Cardiac muscle cell (in vitro differentiated cells and primary cell): ENCODE data around the gene PRR16. TPM values are rescaled to one million over a fixed set of nuclear protein-coding genes. Genes with fewer than 3 reads are reported as not detected.
A peak's percentile ranks its signal among the peaks of the same experiment; 100 is the strongest.

ENCODE experiments used
- DNase-seq, 2 donors: peaks; one replicate each; pipeline versions ENCODE4 v3.0.0 to v3.0.0-alpha.2; 2010 to 2017; ENCODE audit warnings: low read depth in 1 of 2, low spot score in 1 of 2
- H3K27ac ChIP-seq: fragments of 200-600 bp; sonication (generic); 2 replicates; pipeline ENCODE4 v1.5.1; 2016
- H3K27me3 ChIP-seq: fragments of 200-600 bp; sonication (generic); 2 replicates; pipeline ENCODE4 v1.6.0; 2016; ENCODE audit warnings: control low read depth
- H3K36me3 ChIP-seq: fragments of 200-600 bp; sonication (generic); 2 replicates; pipeline ENCODE4 v1.5.1; 2016; ENCODE audit warnings: control low read depth
- H3K4me1 ChIP-seq: fragments of 200-600 bp; sonication (generic); 2 replicates; pipeline ENCODE4 v1.8.1; 2017; ENCODE audit warnings: low read depth, mild to moderate bottlenecking, mixed run types
- H3K4me3 ChIP-seq: fragments of 200-600 bp; sonication (generic); 2 replicates; pipeline ENCODE4 v1.5.1; 2016; ENCODE audit warnings: mild to moderate bottlenecking
- H3K9me3 ChIP-seq: fragments of 200-600 bp; sonication (generic); 2 replicates; pipeline ENCODE4 v1.5.1; 2017; ENCODE audit warnings: low read depth, mild to moderate bottlenecking, control low read depth
- polyA plus RNA-seq: library from polyadenylated mRNA; unstranded; fragments of >200 nt; fragmentation: Nextera tagmentation; extraction: Ambion mirVana; gene quantifications from 2 replicates; pipeline ENCODE4 v1.2.1, GENCODE V29; 2016
- total RNA-seq: library from RNA; depleted of rRNA; stranded (reverse); fragments of >200 nt; gene quantifications from 2 replicates; pipeline ENCODE4 v1.2.3, GENCODE V29; 2016
- TF ChIP-seq, protein P1 (sequence below): IDR thresholded peaks from 2 replicates; pipeline ENCODE4 v1.5.1; 2012; ENCODE audit warnings: low read depth, mild to moderate bottlenecking, low read length

Gene PRR16
- total and polyA plus RNA-seq, 2 experiments from 2014 or later = 2.3 to 5.4 TPM

GRCh38 chr5:120533581-120533980 is 69.5 kb downstream of the PRR16 start:
- H3K9me3 ChIP-seq = no peaks in the 10 kb centered on the region
- TF ChIP-seq, protein P1, sequence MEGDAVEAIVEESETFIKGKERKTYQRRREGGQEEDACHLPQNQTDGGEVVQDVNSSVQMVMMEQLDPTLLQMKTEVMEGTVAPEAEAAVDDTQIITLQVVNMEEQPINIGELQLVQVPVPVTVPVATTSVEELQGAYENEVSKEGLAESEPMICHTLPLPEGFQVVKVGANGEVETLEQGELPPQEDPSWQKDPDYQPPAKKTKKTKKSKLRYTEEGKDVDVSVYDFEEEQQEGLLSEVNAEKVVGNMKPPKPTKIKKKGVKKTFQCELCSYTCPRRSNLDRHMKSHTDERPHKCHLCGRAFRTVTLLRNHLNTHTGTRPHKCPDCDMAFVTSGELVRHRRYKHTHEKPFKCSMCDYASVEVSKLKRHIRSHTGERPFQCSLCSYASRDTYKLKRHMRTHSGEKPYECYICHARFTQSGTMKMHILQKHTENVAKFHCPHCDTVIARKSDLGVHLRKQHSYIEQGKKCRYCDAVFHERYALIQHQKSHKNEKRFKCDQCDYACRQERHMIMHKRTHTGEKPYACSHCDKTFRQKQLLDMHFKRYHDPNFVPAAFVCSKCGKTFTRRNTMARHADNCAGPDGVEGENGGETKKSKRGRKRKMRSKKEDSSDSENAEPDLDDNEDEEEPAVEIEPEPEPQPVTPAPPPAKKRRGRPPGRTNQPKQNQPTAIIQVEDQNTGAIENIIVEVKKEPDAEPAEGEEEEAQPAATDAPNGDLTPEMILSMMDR = no peak

DNA sequence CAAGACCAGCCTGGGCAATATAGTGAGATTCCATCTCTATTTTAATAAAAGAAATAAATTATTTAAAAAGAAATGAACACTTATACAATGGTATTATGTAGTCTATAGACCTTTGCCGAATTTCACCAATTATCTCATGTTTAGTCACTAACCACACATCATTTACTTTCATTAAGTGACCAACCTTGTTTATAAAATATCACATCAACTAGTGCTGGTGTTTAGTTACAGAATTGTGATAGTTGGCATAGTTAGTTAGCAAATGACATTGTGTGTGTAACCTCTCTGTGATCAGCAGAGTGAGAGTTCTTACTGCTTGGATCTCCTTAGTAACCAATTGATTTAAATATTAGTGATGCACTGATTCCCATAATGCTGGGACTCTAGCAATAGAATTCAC is 71.8 kb downstream of the PRR16 start:
- Histone ChIP-seq H3K36me3 (no peaks in the 10 kb centered on the region), H3K27ac (no peak overlapping the region), H3K9me3 (no peaks in the 10 kb centered on the region), H3K4me1 (no peaks in the 10 kb centered on the region), H3K4me3 (no peak overlapping the region), H3K27me3 (no peaks in the 10 kb centered on the region)
- no peak for DNase-seq
- TF ChIP-seq, protein P1 = no peak

More at GRCh38 chr5:120533581-120533980, 69.5 kb downstream of the PRR16 start:
- Histone ChIP-seq H3K4me1 (no peaks in the 10 kb centered on the region), H3K27me3 (no peaks in the 10 kb centered on the region), H3K4me3 (no peak overlapping the region), H3K27ac (no peak overlapping the region), H3K36me3 (no peaks in the 10 kb centered on the region)
- no peak for DNase-seq

DNA sequence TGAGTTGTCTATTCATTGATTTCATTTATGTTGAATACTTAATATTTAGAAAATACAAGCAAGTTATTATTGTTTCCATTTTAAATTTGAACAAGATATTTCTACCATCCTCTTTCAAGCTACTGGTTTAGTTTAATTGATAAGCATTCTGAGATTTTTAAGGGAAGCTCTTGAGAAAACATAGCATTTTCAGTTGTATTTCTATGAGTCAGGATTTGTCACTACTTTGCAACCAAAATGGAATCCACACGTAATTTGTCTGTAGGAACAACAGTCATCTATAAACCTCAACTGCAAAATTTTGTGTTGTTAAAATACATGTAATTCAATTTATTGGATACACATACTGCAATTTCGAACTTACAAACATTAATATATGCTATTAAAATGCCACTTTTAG is 74.0 kb downstream of the PRR16 start:
- no peaks in the 10 kb centered on the region for H3K4me1 ChIP-seq
- DNase-seq = no peak
- TF ChIP-seq, protein P1 = no peak
- no peak overlapping the region for H3K4me3 ChIP-seq
- H3K27ac ChIP-seq = no peak overlapping the region
- no peaks in the 10 kb centered on the region for H3K9me3 ChIP-seq
- H3K27me3 ChIP-seq = no peaks in the 10 kb centered on the region
- H3K36me3 ChIP-seq = no peaks in the 10 kb centered on the region

DNA sequence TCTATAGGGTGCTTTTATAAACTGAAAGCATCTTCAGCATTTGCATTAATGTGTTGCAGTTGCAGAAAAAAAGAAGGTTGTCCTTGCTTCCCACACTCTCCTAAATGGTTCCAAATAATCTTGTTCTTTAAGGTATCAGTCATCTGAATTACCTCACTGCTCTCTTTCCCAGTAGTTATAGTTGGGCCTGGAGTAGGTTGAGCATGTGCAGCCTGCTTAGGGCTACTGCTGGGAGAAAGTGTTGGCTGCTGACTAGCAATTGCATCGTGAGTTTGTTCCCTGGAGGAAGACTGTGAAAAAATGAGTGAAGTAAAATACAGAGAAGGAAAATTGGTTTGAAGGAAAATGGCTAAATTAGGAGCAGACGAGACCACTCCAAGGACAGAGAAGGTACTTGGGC is 74.5 kb downstream of the PRR16 start:
- TF ChIP-seq, protein P1 = no peak
- DNase-seq = peak in 1 of 2 donors; percentile 10
- H3K27me3 ChIP-seq = no peaks in the 10 kb centered on the region
- no peak overlapping the region for H3K27ac ChIP-seq
- H3K4me3 ChIP-seq = no peak overlapping the region
- H3K9me3 ChIP-seq = no peaks in the 10 kb centered on the region
- H3K36me3 ChIP-seq = no peaks in the 10 kb centered on the region
- no peaks in the 10 kb centered on the region for H3K4me1 ChIP-seq

GRCh38 chr5:120539471-120539870 is 75.4 kb downstream of the PRR16 start:
- H3K4me1 ChIP-seq = no peaks in the 10 kb centered on the region
- TF ChIP-seq, protein P1 = no peak
- no peak for DNase-seq
- H3K27ac ChIP-seq = no peak overlapping the region
- H3K36me3 ChIP-seq = no peaks in the 10 kb centered on the region
- H3K4me3 ChIP-seq = no peak overlapping the region
- no peaks in the 10 kb centered on the region for H3K9me3 ChIP-seq
- H3K27me3 ChIP-seq = no peaks in the 10 kb centered on the region

GRCh38 chr5:120540097-120540496 is 76.0 kb downstream of the PRR16 start:
- no peak for DNase-seq
- TF ChIP-seq, protein P1 = no peak
- no peaks in the 10 kb centered on the region for H3K36me3 ChIP-seq
- no peaks in the 10 kb centered on the region for H3K4me1 ChIP-seq
- H3K27me3 ChIP-seq = no peaks in the 10 kb centered on the region
- no peak overlapping the region for H3K4me3 ChIP-seq
- H3K27ac ChIP-seq = no peak overlapping the region
- no peaks in the 10 kb centered on the region for H3K9me3 ChIP-seq
